ENCODE data around the gene APOE.

DNA sequence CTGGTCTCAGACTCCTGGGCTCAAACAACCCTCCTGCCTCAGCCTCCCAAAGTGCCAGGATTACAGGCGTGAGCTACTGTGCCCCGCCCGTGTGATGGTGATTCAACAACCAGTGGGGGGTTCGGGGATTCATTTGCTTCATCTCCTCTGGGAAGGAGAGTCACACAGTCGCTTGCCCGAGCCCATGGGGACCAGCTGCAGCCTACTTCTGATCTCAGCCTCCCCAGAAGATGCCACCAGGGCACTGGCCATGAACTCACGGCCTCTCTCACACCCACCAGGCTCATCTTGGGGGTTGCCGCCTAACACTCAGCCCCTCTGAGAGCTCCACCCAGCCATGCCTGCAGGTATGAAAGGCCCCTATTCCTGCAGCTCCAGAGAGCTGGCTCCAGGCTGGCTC is 7.8 kb upstream of the APOE start:
- TF ChIP-seq POLR2A (IDR thresholded peaks at IDR 0.05; ENCODE audit: low read length) = no peak
- no peak for TF ChIP-seq JUN (IDR thresholded peaks at IDR 0.05)
